ENCODE results near the gene ECSCR.

- TF ChIP-seq CTCF (IDR thresholded peaks at IDR 0.05) (no peak), POLR2A (IDR thresholded peaks at IDR 0.05) (no peak), POLR2AphosphoS5 (IDR thresholded peaks at IDR 0.05; ENCODE audit: insufficient read depth in 1 of 2, low read depth in 1 of 2) (no peak)
These were observed 51.3 kb downstream of the ECSCR start for GRCh38 chr5:139410993-139411828.

All from vagina (tissue), 2 donors.